HG02571 (cell line): ENCODE data around the gene ANKRD39.
A peak's percentile ranks its signal among the peaks of the same experiment; 100 is the strongest.

Experiments
- ATAC-seq: cut with Tn5 transposase; IDR thresholded peaks from one replicate; pipeline ENCODE4 v1.9.1; 2021; ENCODE audit warnings: mild to moderate bottlenecking, moderate library complexity; ENCODE audit not compliant: unreplicated experiment

The ANKRD39 gene

GRCh38 chr2:96859681-96860064 is 1.9 kb upstream of the ANKRD39 start:
- no peak for ATAC-seq

- no peak for ATAC-seq
Observed at GRCh38 chr2:96859099-96859649, 1.4 kb upstream of the ANKRD39 start.

GRCh38 chr2:96856776-96857666 is 795 bp downstream of the ANKRD39 start:
- peak; percentile 27 for ATAC-seq

- ATAC-seq = no peak
Observed at GRCh38 chr2:96853321-96853720, 4.5 kb downstream of the ANKRD39 start.

GRCh38 chr2:96852667-96853066 is 5.1 kb downstream of the ANKRD39 start:
- no peak for ATAC-seq

GRCh38 chr2:96848264-96848663 is 9.6 kb downstream of the ANKRD39 start:
- no peak for ATAC-seq

GRCh38 chr2:96847586-96847985 is 10.2 kb downstream of the ANKRD39 start:
- ATAC-seq = no peak

- ATAC-seq = no peak
Observed at GRCh38 chr2:96846825-96847224, 11.0 kb downstream of the ANKRD39 start.

- no peak for ATAC-seq
Observed at GRCh38 chr2:96844405-96844808, 13.4 kb downstream of the ANKRD39 start.

GRCh38 chr2:96843538-96844268 is 14.1 kb downstream of the ANKRD39 start, which contains the start of gene ANKRD23:
Gene ANKRD23, minus strand, starts transcription at chr2:96844021. Its CDS starts 29 bp downstream, at chr2:96843992.
- ATAC-seq = no peak

GRCh38 chr2:96842600-96842999 is 15.2 kb downstream of the ANKRD39 start:
- no peak for ATAC-seq

GRCh38 chr2:96841701-96842495 is 15.9 kb downstream of the ANKRD39 start:
- ATAC-seq = no peak

GRCh38 chr2:96839875-96840850 is 17.7 kb downstream of the ANKRD39 start:
- ATAC-seq = no peak

GRCh38 chr2:96839293-96839874 is 18.4 kb downstream of the ANKRD39 start:
- ATAC-seq = no peak

- no peak for ATAC-seq
Observed at GRCh38 chr2:96838345-96839292, 19.2 kb downstream of the ANKRD39 start.

- ATAC-seq = no peak
Observed at GRCh38 chr2:96837575-96837974, 20.2 kb downstream of the ANKRD39 start.

- no peak for ATAC-seq
Observed at GRCh38 chr2:96835830-96836229, 22.0 kb downstream of the ANKRD39 start.
